ENCODE measurements around the gene BMPR1A. TPM values are rescaled to one million over a fixed set of nuclear protein-coding genes. Genes with fewer than 3 reads are reported as not detected.

BMPR1A gene
- total and polyA plus RNA-seq, 2 donors from 2014 or later = 7.9 to 37.4 TPM

DNA sequence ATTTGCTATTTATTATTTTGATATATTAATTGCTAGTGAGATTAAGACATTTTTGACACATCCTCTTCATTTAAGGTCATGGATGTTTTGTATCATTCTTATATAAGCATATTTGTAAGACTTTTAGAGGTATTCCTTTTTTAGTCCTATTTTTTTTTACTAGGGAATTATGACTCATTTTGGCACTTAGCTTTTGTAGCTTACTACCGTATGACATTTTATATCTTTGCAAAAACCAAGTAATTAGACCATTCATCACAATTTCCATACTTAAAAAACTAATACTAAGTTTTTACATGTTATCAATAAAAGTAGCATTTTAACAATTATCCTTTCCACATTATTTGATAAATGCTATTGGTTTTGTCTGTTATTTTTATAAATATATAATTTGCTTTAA lies 41.6 kb downstream of the BMPR1A start:
- intact Hi-C loops (cut with DNase I) = no loop called here

DNA sequence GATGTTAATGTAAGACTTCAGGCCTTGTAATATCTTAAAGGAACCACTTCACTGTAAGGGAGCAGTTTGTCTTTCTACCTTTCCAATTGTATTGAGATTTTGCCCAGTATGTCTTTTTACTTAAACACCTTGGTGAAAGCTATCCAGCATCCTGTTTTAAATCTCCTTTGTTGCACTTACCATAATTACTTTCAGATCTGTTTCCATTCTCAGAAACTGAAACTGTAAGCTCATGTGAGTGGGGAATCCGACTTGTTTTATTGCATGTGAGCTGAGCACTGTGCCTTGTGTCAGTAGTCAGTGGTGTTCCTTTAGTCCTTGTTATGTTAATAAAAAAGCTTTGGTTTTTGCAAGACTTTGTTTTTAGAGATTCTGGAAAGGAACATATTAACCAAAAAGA lies 42.2 kb downstream of the BMPR1A start:
- no peaks in the 10 kb centered on the region for H3K9me3 ChIP-seq (ENCODE audit: control insufficient read depth in 2 of 3, insufficient read depth in 1 of 3, low read length in 3 of 3)
- FAIRE-seq = no peak
- H3K9ac ChIP-seq (ENCODE audit: low read length in 3 of 3) = no peak overlapping the region
- peaks cover 0 to 4% (median 4%) of the 10 kb centered on the region in 3 donors for H3K4me1 ChIP-seq (ENCODE audit: control insufficient read depth in 2 of 3, insufficient read depth in 2 of 3, low read depth in 1 of 3, low read length in 3 of 3)
- intact Hi-C loops (cut with DNase I) = no loop called here
- H3K27ac ChIP-seq (ENCODE audit: low read depth in 2 of 2, low read length in 2 of 2) = no peak overlapping the region
- TF ChIP-seq, protein P1, sequence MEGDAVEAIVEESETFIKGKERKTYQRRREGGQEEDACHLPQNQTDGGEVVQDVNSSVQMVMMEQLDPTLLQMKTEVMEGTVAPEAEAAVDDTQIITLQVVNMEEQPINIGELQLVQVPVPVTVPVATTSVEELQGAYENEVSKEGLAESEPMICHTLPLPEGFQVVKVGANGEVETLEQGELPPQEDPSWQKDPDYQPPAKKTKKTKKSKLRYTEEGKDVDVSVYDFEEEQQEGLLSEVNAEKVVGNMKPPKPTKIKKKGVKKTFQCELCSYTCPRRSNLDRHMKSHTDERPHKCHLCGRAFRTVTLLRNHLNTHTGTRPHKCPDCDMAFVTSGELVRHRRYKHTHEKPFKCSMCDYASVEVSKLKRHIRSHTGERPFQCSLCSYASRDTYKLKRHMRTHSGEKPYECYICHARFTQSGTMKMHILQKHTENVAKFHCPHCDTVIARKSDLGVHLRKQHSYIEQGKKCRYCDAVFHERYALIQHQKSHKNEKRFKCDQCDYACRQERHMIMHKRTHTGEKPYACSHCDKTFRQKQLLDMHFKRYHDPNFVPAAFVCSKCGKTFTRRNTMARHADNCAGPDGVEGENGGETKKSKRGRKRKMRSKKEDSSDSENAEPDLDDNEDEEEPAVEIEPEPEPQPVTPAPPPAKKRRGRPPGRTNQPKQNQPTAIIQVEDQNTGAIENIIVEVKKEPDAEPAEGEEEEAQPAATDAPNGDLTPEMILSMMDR (IDR thresholded peaks at IDR 0.05; ENCODE audit: borderline replicate concordance, extremely low read depth, insufficient read depth) = no peak
- H3K27me3 ChIP-seq (ENCODE audit: control insufficient read depth, insufficient read depth, low read length) = no peaks in the 10 kb centered on the region
- DNase-seq = peak in 2 of 5 donors; percentile 37 to 51
- no peak overlapping the region for H3K4me3 ChIP-seq (ENCODE audit: low read length in 3 of 3)
- H3K36me3 ChIP-seq (ENCODE audit: control insufficient read depth in 2 of 3, insufficient read depth in 3 of 3, low read length in 3 of 3) = no peaks in the 10 kb centered on the region

More for the DNA sequence above, 41.6 kb downstream of the BMPR1A start:
- no peak for DNase-seq
- Histone ChIP-seq H3K9ac (ENCODE audit: low read length in 3 of 3) (no peak overlapping the region), H3K4me1 (ENCODE audit: control insufficient read depth in 2 of 3, insufficient read depth in 2 of 3, low read depth in 1 of 3, low read length in 3 of 3) (peaks cover 0 to 4% (median 4%) of the 10 kb centered on the region in 3 donors), H3K27me3 (ENCODE audit: control insufficient read depth, insufficient read depth, low read length) (no peaks in the 10 kb centered on the region), H3K27ac (ENCODE audit: low read depth in 2 of 2, low read length in 2 of 2) (no peak overlapping the region), H3K9me3 (ENCODE audit: control insufficient read depth in 2 of 3, insufficient read depth in 1 of 3, low read length in 3 of 3) (no peaks in the 10 kb centered on the region), H3K36me3 (ENCODE audit: control insufficient read depth in 2 of 3, insufficient read depth in 3 of 3, low read length in 3 of 3) (no peaks in the 10 kb centered on the region), H3K4me3 (ENCODE audit: low read length in 3 of 3) (no peak overlapping the region)
- FAIRE-seq = peak; percentile 50
- TF ChIP-seq, protein P1 (IDR thresholded peaks at IDR 0.05; ENCODE audit: borderline replicate concordance, extremely low read depth, insufficient read depth) = no peak

DNA sequence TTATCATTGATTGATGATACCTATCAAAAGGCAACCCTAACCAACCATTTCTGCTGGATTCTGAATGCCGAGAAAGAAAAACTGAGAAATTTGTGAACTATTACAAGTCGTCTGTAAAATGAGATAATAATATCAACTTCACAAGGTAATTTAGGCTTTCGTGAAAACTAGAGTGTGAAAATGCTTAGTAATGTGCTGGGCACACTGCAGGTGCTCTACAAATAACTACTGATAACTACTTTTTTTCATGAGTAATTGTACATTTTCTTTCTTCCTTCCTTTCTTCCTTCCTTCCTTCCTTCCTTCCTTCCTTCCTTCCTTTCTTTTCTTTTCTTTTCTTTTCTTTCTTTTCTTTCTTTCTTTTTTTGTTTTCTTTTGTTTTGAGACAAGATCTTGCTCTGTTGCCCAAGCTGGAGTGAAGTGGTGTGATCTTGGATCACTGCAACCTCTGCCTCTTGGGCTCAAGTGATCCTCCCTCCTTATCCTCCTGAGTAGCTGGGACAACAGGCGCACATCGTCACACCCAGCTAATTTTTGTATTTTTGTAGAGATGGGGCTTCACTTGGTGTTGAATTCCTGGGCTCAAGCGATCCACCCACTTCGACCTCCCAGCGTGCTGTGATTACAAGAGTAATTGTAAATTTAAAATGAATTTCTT lies 42.9 kb downstream of the BMPR1A start:
- Histone ChIP-seq H3K4me3 (ENCODE audit: low read length in 3 of 3) (no peak overlapping the region), H3K36me3 (ENCODE audit: control insufficient read depth in 2 of 3, insufficient read depth in 3 of 3, low read length in 3 of 3) (no peaks in the 10 kb centered on the region), H3K27ac (ENCODE audit: low read depth in 2 of 2, low read length in 2 of 2) (no peak overlapping the region), H3K4me1 (ENCODE audit: control insufficient read depth in 2 of 3, insufficient read depth in 2 of 3, low read depth in 1 of 3, low read length in 3 of 3) (peaks cover 0 to 4% (median 4%) of the 10 kb centered on the region in 3 donors), H3K9me3 (ENCODE audit: control insufficient read depth in 2 of 3, insufficient read depth in 1 of 3, low read length in 3 of 3) (no peaks in the 10 kb centered on the region), H3K27me3 (ENCODE audit: control insufficient read depth, insufficient read depth, low read length) (no peaks in the 10 kb centered on the region), H3K9ac (ENCODE audit: low read length in 3 of 3) (no peak overlapping the region)
- DNase-seq (peak in 1 of 5 donors; percentile 22), FAIRE-seq (no peak)
- intact Hi-C loops (cut with DNase I) = no loop called here
- TF ChIP-seq, protein P1 (IDR thresholded peaks at IDR 0.05; ENCODE audit: borderline replicate concordance, extremely low read depth, insufficient read depth) = no peak
